Hair follicular keratinocyte (primary cell): ENCODE results near the gene ACADVL. TPM values are rescaled to one million over a fixed set of nuclear protein-coding genes. Genes with fewer than 3 reads are reported as not detected.

Experiments used
- total RNA-seq: library from RNA; depleted of rRNA; stranded (reverse); fragments of >200 nt; gene quantifications from 2 replicates; pipeline ENCODE4 v1.2.3, GENCODE V29; 2015

Gene ACADVL
- total RNA-seq = 173 and 216 TPM in 2 replicates

DNA sequence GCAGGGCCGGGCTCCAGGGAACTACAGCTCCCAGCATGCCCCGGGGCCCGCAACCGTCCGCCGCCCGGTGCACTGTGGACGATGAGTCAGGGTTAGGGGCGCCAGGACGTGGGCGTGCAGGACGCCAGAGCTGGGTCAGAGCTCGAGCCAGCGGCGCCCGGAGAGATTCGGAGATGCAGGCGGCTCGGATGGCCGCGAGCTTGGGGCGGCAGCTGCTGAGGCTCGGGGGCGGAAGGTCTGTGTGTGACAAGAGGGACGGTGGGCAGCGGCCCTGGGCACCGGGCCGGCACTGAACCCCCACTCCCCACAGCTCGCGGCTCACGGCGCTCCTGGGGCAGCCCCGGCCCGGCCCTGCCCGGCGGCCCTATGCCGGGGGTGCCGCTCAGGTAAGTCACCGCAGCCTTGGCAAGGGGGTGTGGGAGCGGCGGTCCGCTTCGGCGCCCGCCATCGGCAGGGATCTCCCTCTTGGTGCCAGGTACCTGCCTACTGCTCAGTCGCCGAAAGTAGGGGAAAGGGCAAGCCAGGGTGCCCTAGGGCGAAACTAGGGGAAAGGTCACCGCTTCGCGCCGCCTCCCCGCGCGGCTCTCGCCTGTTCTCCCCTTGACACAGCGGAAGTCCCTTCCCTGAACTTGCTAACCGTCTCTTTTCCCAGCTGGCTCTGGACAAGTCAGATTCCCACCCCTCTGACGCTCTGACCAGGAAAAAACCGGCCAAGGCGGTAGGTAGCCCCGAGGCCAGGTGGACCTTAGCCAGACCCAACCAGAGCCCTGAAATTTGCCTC is at the start of gene ACADVL, which contains the start of gene DLG4:
TSS of gene ACADVL (plus strand) at position 127 of the 781 bp plus-strand sequence. CDS start at position 174, 47 bp downstream.
TSS of gene DLG4 (minus strand) at position 25 of the 781 bp plus-strand sequence.

DNA sequence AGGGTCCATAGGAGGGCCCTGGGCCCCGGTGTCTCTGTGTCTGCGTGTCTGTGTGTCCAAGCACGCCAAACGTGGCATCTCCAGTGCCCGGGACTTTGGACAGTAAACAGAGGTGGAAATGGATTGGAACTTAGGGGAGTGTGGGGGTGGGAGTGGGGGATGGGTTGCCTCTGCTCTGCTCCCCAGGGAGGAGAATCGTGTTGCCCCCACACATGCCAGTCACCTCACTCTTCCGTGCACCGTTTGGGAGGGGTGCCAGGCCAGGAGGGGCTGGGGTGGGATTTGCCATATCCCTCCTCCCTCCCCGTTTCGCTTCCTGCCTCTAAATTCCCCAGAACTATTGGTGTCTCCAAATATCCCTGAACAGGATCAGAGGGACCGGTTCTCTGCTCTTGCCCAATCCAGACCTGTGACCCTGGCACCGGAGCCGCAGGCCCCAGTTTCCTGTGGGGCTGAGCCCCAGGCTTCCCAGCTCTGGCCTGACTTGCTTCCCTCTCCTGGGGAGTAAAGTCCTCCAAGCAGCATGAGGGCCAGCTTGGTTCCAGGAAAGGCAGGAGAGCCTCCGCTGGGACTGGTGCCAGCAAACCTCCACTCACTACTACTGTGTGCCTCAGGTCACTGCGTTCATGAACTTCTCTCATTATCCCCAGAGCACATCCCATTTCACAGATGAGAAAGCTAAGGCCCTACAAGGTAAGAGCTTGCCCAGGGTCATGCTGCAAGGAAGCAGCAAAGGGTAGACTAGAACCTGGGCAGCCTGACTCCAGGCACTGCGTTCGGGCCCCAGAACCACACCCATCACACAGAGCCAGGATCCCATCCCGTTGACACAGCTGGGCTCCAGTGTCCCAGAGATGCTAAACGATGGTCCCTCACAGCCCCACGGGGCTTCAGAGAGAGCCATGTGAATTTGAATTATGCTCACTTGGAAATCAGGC is 40.2 kb upstream of the ACADVL start, which contains the start of gene ASGR1:
TSS of gene ASGR1 (minus strand) at position 54 of the 938 bp plus-strand sequence. CDS start 807 bp downstream, outside the sequence.

DNA sequence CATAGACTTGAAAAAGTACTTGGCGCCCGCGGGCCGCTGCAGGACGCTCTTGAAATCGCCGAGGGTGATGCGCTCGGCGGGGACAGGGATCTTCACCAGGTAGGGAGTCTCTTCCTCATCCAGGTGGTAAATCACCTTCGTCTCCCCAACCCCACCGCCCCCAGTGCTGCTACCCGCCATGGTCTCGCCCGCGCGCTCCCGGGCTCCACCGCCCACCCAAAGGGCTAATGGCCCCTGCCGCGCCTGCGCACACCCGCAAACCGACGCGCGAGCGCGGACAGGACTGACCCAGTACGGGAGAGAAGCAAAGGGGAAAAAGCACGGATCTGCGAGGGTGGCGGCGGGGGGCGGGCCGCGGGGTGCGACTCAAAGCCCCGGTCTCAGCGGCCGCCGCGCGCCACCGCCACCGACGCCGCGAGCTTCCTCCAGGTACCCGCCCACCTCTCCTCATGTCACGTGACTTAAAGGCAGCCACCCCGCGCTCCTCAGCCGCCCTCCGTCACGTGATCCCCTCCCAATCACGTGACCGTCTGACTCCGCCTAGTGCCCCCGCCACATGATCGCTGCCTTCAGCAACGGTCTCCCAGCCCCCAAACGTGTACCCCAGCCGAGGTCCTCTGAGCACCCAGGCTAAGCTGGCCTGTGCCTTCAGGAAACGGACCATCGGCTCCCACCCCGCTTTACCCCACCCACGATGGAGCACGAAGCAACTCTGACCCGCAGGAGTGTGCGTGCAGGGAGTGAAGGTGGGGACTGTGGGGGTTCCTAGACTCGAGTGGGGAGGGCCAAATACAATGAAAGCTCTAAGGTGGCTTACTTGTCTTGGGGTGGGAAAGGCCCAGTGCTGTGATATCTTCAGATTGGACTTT is 14.6 kb downstream of the ACADVL start, which contains the start of gene DVL2:
TSS of gene DVL2 (minus strand) at position 435 of the 869 bp plus-strand sequence. CDS start at position 180, 255 bp downstream.

DNA sequence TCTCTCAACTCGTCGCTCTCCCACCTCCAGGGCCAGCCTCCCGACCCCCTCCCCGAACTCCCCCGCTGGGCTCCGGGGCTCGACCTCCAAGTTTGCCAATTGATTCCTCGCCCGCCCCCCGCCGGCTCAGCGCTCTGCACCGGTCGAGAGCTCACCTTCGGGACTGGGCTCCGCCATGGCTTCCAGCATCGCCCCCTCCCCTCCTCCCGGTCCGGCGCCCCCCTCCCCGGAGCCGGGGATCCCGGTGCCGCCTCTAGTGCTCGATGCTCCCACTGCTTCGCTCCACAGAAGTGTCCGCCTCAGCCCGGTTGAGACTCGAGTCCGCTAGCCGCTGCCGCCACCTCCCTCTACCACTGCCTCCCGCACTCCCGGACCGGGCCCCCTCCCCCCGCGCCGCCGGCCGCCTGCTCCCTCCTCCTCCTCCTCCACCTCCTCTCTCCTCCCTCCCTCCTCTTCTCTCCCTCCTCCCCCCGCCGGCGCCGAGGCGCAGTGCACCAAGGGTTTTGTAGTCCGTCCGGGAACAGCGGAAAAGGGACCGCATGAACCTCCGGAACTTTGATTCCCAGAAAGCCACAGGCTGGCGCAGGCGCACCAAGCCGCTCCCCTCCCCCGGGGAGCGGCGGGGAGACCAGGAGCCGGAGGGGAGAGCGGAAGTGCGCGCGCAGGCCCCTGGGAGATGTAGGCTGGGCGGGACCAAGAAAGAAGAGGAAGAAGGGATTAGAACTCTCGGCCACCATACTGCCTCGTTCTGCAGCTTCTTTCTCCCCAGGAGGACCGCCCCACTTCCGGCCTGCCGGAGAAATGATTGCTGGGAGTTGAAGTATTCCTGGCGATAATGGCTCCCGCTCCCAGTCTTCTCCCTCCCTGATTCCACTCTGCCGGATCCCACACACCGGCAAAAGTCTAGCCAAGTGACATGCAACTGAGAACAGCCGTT is 19.6 kb downstream of the ACADVL start, which contains the start of gene PHF23:
TSS of gene PHF23 (minus strand) at position 367 of the 937 bp plus-strand sequence. CDS start at position 189, 178 bp downstream.

DNA sequence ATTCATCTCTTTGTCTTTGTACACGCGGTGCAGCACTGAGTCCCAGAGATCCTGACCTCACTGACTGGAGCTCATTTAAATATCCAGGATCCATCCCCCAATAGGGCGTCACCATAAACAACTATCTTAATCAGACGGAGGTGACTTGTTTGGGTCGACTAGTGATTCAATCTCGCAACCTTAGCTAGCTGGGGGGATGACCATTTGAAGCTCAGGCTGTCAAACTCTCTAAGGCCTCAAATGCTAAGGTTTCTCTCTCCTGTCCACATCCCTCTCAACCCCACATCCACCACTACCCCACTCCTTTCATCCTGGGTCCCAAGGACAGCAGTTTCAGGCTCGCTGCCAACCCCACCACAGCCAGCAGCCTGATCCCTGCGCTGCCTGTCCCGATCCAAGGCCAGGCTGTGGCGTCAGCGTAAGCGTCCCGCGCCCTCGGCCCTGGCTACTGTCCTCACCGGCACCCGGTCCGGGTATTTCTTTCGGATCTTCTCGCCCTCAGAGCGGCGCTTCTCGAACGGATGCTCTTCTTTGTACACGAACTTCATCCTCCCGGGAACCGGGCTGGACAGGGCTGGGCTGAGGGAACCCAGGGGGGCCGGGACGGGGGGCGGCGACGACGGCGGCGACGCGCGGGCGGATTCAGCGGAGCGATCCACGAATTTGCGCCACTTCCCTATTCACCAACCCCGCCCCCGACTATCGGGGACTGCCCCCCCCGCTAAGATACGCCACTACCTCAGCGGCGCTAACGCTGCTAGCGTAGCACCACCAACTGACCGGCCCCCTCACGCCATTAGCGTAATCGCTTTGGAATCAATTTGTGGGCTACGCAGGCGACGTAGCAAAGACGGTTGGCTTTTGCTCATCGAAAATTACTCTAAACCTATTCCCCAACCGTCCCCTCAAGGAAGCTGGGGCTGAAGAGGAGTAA is 22.3 kb downstream of the ACADVL start, which contains the start of gene GABARAP:
TSS of gene GABARAP (minus strand) at position 667 of the 934 bp plus-strand sequence. CDS start at position 548, 119 bp downstream.

DNA sequence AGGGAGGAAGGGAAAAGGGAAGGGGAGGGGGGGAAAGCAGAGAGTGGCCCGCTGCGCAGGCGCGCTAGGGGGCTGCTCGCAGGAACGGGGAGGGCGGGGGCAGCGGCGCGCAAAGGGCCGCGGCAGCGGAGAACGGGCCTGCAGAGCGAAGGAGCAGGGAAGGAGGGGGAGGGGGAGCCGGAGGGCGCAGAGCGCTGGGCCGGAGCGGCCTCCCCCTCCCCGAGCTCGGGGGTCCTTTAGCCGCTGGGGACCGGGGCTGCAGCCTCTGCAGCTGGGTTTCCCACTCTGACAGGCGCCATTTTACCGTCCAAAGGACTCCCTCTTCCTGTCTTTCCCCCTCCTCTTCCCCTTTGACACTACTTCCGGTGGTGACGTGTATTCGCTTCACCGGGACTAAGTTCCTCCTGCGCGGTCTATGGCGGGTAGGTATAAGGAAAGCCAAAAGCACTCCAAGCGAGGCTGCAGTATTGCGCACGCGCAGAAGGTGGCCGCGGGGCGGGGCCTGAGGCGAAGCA is 32.0 kb downstream of the ACADVL start, which contains the start of gene CTDNEP1:
TSS of gene CTDNEP1 (minus strand) at position 74 of the 515 bp plus-strand sequence. CDS start 438 bp downstream, outside the sequence.

DNA sequence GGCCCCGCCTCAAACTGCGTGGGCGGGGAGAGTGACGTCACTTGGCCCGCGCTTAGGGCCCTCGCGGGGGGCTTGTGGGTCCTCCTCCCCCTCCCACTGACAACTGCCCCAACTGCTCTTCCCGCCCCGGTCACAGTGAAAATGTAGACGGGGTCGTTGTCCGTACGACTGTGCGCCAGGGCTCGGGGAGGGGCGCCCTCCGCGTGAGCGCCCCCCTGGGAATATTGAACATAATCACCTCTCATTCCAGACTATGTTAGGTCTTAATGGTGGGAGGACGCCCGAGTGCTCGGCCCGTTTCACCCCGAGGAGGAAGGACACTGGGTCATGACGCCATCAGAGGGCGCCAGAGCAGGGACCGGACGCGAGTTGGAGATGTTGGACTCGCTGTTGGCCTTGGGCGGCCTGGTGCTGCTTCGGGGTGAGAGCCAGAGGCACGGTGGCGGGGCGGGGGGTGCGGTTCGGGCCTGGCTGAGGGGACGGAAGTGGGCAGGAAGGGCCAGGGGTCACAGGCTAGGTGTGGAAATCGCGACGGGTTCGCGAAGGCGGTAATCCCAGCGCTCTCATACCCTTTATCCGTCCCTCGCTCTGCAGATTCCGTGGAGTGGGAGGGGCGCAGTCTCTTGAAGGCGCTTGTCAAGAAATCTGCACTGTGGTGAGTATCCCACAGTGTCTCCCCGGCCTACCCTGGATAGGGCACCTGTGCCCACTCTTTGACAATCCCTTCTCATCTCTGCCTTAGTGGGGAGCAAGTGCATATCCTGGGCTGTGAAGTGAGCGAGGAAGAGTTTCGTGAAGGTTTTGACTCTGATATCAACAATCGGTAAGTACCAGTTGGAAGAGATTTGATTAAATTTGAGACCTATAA is 32.7 kb downstream of the ACADVL start, which contains the start of gene ELP5:
TSS of gene ELP5 (plus strand) at position 40 of the 868 bp plus-strand sequence. CDS start at position 376, 336 bp downstream.

DNA sequence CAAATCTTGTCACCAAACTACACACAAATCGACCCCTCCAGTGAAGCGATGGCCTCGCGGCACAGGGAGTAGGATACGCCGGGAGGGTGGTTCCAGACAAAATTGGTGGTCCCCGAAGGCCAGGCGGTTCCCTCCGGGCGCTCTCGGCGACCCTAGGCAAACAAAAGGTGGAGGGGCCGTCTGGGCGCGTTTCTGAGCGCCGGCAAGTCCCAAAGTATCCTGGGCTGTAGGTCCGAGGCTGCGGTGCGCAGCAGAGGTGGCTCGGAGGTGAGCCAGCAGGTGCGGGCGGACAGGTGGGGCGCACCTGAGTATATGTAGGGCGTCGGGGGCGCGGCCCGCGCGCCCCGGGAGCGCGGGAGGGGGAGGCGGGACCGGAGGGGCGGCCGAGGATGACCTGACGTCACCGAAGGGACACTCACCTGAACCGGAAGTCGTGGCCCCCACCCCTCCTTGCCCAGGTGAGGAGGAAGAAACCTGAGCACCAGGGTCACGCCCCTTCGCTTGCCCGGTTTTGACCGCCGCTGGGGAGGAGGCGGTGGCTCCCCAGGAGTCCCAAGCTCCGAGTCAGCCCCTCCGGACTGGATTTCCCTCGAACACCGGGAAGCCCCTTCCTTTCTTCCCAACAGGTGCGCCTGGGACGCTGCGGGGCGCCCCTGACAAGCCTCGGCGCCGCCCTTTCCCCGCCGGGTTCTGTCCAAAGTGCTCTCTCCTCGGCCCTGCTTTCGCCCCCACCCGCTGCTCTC is 42.6 kb downstream of the ACADVL start, which contains the start of gene CLDN7:
TSS of gene CLDN7 (minus strand) at position 287 of the 743 bp plus-strand sequence. CDS start 435 bp downstream, outside the sequence.

Other genes with a start within 250 kb of the ACADVL start
- gene ALOX12, start 223.9 kb upstream of the ACADVL start, total RNA-seq = 0.57 and 1.2 TPM in 2 replicates
- gene RNASEK, start 207.3 kb upstream of the ACADVL start, total RNA-seq = 228 and 289 TPM in 2 replicates
- 0.39 TPM in 1 of 2 replicates, not detected in the other for gene BCL6B, start 196.9 kb upstream of the ACADVL start, total RNA-seq
- gene SLC16A13, start 183.9 kb upstream of the ACADVL start, total RNA-seq = 4.0 and 4.1 TPM in 2 replicates
- not detected in 2 replicates for gene SLC16A11, start 175.8 kb upstream of the ACADVL start, total RNA-seq
- not detected in 2 replicates for gene CLEC10A, start 139.7 kb upstream of the ACADVL start, total RNA-seq
- gene ASGR2, start 105.1 kb upstream of the ACADVL start, total RNA-seq = not detected in 2 replicates
- gene ASGR1, start 40.6 kb upstream of the ACADVL start, total RNA-seq = 0.23 TPM in 1 of 2 replicates, not detected in the other
- 1.4 and 5.5 TPM in 2 replicates for gene DLG4, start 102 bp upstream of the ACADVL start, total RNA-seq
- 32.6 and 39.5 TPM in 2 replicates for gene DVL2, start 14.6 kb downstream of the ACADVL start, total RNA-seq
- 26.9 and 32.2 TPM in 2 replicates for gene PHF23, start 19.5 kb downstream of the ACADVL start, total RNA-seq
- gene GABARAP, start 22.5 kb downstream of the ACADVL start, total RNA-seq = 171 and 262 TPM in 2 replicates
- 39.4 and 49.4 TPM in 2 replicates for gene CTDNEP1, start 31.8 kb downstream of the ACADVL start, total RNA-seq
- gene ELP5, start 32.3 kb downstream of the ACADVL start, total RNA-seq = 23.3 and 36.8 TPM in 2 replicates
- 7.9 and 26.0 TPM in 2 replicates for gene CLDN7, start 42.5 kb downstream of the ACADVL start, total RNA-seq
- 0.08 and 1.4 TPM in 2 replicates for gene SLC2A4, start 61.8 kb downstream of the ACADVL start, total RNA-seq
- gene YBX2, start 74.7 kb downstream of the ACADVL start, total RNA-seq = 0.47 and 0.72 TPM in 2 replicates
- gene EIF5A, start 87.7 kb downstream of the ACADVL start, total RNA-seq = 557 and 909 TPM in 2 replicates
- gene GPS2, start 95.4 kb downstream of the ACADVL start, total RNA-seq = 42.7 and 70.0 TPM in 2 replicates
- 6.2 and 10.9 TPM in 2 replicates for gene NEURL4, start 109.4 kb downstream of the ACADVL start, total RNA-seq
- gene ACAP1, start 116.6 kb downstream of the ACADVL start, total RNA-seq = 3.3 and 5.6 TPM in 2 replicates
- gene KCTD11, start 132.2 kb downstream of the ACADVL start, total RNA-seq = 6.0 and 13.0 TPM in 2 replicates
- not detected in 2 replicates for gene TMEM95, start 135.2 kb downstream of the ACADVL start, total RNA-seq
- gene TNK1, start 161.2 kb downstream of the ACADVL start, total RNA-seq = 3.8 and 7.7 TPM in 2 replicates
- 68.4 and 99.4 TPM in 2 replicates for gene PLSCR3, start 174.6 kb downstream of the ACADVL start, total RNA-seq
- gene TMEM256, start 184.2 kb downstream of the ACADVL start, total RNA-seq = 138 and 193 TPM in 2 replicates
- gene NLGN2, start 187.9 kb downstream of the ACADVL start, total RNA-seq = 2.4 and 6.1 TPM in 2 replicates
- gene SPEM1, start 200.4 kb downstream of the ACADVL start, total RNA-seq = not detected in 2 replicates
- not detected in 2 replicates for gene SPEM2, start 205.7 kb downstream of the ACADVL start, total RNA-seq
- not detected in 2 replicates for gene SPEM3, start 208.9 kb downstream of the ACADVL start, total RNA-seq
- gene TMEM102, start 215.5 kb downstream of the ACADVL start, total RNA-seq = 25.2 and 30.4 TPM in 2 replicates
- 7.5 and 17.3 TPM in 2 replicates for gene FGF11, start 219.6 kb downstream of the ACADVL start, total RNA-seq
- 9.8 and 14.8 TPM in 2 replicates for gene CHRNB1, start 225.1 kb downstream of the ACADVL start, total RNA-seq